Measurements from ENCODE around the gene CSRNP3. TPM values are rescaled to one million over a fixed set of nuclear protein-coding genes. Genes with fewer than 3 reads are reported as not detected.

The CSRNP3 gene
- total and polyA plus RNA-seq, 8 donors, result under 0.01 to 9.9 (median 0.58) TPM; not detected in 1

DNA sequence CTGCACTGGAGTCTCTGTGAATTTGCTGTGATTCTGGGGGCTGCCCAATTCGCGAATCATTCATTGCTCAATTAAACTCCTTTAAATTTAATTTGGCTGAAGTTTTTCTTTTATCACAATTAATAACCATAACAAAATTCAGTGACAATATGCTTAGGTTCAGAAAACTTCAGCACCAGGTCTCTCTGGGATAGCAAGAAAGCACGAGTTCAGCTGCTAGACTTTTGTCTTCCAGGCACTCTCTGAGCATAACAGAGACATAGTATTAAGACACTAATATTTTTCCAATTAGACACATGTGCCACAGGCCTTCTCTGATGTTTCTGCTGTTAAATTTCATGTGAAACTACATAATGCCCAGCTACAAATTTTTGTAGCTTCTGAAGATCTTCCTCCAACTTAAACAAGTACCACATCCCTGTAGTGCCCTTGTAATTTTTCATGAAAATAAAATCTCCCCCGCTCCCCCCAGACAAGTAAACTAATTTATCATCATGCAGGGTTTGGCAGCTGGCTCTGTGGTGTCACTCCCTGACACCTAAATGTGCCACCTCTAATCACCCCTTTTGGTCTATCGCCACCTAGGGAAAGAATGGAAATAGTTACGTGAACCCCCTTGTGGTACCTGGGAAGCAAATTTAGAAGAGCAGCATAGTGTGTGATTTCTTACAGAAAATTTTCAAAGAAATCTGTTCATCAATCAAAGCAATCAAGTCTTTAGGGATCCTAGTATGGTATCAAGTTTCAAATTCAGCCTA, 94.1 kb downstream of the CSRNP3 start:
- TF ChIP-seq EP300 (IDR thresholded peaks at IDR 0.05), result no peak
- TF ChIP-seq POLR2AphosphoS5 (IDR thresholded peaks at IDR 0.05), result no peak
- TF ChIP-seq, protein P1, sequence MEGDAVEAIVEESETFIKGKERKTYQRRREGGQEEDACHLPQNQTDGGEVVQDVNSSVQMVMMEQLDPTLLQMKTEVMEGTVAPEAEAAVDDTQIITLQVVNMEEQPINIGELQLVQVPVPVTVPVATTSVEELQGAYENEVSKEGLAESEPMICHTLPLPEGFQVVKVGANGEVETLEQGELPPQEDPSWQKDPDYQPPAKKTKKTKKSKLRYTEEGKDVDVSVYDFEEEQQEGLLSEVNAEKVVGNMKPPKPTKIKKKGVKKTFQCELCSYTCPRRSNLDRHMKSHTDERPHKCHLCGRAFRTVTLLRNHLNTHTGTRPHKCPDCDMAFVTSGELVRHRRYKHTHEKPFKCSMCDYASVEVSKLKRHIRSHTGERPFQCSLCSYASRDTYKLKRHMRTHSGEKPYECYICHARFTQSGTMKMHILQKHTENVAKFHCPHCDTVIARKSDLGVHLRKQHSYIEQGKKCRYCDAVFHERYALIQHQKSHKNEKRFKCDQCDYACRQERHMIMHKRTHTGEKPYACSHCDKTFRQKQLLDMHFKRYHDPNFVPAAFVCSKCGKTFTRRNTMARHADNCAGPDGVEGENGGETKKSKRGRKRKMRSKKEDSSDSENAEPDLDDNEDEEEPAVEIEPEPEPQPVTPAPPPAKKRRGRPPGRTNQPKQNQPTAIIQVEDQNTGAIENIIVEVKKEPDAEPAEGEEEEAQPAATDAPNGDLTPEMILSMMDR (IDR thresholded peaks at IDR 0.05), result peak in 1 of 7 experiments; percentile 17
- TF ChIP-seq POLR2A (IDR thresholded peaks at IDR 0.05), result no peak
- intact Hi-C loops (cut with DNase I; ENCODE audit: low total_unique reads), result no loop called here
- WGBS, 5 donors, result 84 to 89% (median 86%) methylated on average over 6 of the region's 6 CpGs
- H3K27me3 ChIP-seq, result no peaks in the 10 kb centered on the region
- no peak overlapping the region for H3K27ac ChIP-seq
- no peaks in the 10 kb centered on the region for H3K9me3 ChIP-seq
- H3K4me3 ChIP-seq, result no peak overlapping the region
- no peaks in the 10 kb centered on the region for H3K36me3 ChIP-seq
- no peaks in the 10 kb centered on the region for H3K4me1 ChIP-seq
- no peak for DNase-seq

DNA sequence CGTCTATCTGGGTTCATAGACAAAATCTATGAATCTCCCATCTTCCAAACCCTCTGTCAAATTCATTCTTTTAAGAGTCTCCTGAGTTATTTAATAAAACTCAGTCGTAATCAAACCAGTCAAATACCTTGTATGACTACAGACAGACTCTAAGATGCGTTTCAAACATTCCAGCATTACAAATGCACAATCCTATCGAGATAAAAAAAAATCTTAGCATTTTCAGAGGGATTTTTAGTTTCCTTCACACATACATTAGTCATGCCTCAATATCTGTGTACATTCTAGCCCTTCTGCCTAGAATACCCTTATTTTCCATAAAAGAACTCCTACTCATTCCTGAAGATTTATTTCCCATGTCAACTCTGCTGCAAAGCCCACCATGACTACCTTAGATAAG, 96.5 kb downstream of the CSRNP3 start:
- DNase-seq, result no peak
- TF ChIP-seq POLR2AphosphoS5 (IDR thresholded peaks at IDR 0.05), result no peak
- no peak for TF ChIP-seq EP300 (IDR thresholded peaks at IDR 0.05)
- TF ChIP-seq POLR2A (IDR thresholded peaks at IDR 0.05), result no peak
- TF ChIP-seq, protein P1 (IDR thresholded peaks at IDR 0.05), result no peak
- intact Hi-C loops (cut with DNase I; ENCODE audit: low total_unique reads), result no loop called here
- Histone ChIP-seq H3K27me3 (no peaks in the 10 kb centered on the region), H3K9me3 (no peaks in the 10 kb centered on the region), H3K4me3 (no peak overlapping the region), H3K36me3 (no peaks in the 10 kb centered on the region), H3K4me1 (no peaks in the 10 kb centered on the region), H3K27ac (no peak overlapping the region)
- WGBS, 5 donors, result 82 to 89% (median 87%) methylated on average over 4 of the region's 4 CpGs

DNA sequence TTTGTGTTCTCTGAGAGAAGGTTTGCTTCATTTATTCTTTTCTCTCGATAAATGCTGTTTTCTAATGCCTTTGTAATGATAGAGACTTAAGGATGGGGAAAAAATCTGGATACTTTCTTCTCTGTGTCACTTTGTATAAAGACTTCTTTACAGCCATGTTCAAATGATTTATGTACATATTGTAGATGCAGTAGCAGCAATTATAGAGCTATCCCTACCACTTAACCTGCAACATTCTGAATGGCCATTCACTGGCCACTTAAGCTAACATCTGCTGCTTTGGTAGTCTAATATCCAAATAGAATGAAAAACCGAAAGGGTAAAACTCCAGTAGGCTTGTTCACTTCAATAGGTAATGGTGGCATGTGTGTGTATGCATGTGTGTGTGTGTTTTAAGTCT, 97.8 kb downstream of the CSRNP3 start:
- Histone ChIP-seq H3K27me3 (no peaks in the 10 kb centered on the region), H3K27ac (no peak overlapping the region), H3K9me3 (no peaks in the 10 kb centered on the region), H3K4me3 (no peak overlapping the region), H3K36me3 (no peaks in the 10 kb centered on the region), H3K4me1 (no peaks in the 10 kb centered on the region)
- WGBS, 5 donors, result 62 to 94% (median 90%) methylated on average over 2 of the region's 2 CpGs
- intact Hi-C loops (cut with DNase I; ENCODE audit: low total_unique reads), result no loop called here
- TF ChIP-seq POLR2A (IDR thresholded peaks at IDR 0.05) (no peak), POLR2AphosphoS5 (IDR thresholded peaks at IDR 0.05) (no peak), EP300 (IDR thresholded peaks at IDR 0.05) (no peak)
- TF ChIP-seq, protein P1 (IDR thresholded peaks at IDR 0.05), result no peak
- no peak for DNase-seq

DNA sequence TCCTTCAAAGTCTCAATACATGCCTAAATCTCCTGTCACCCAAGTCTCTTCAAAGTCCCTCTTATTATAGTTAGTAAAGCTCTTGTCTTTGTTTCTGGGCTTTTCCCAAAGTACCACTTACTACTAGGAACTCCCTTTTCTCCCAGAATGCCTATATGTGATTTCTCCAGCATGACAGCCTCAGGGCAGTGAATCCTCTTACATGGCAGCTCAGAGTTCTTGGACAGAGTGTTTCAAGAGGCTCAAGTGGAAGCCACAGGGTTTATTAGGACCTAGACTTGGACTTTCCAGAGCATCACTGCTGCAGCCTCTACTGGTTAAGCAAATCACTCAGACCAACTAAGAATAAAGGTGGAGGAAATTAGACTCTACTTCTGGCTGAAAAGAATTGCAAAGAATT, 98.9 kb downstream of the CSRNP3 start:
- no peak for DNase-seq
- H3K9me3 ChIP-seq, result no peaks in the 10 kb centered on the region
- H3K27me3 ChIP-seq, result no peaks in the 10 kb centered on the region
- intact Hi-C loops (cut with DNase I; ENCODE audit: low total_unique reads), result no loop called here
- H3K27ac ChIP-seq, result no peak overlapping the region
- peaks cover 0 to 2% (median under 1%) of the 10 kb centered on the region in 4 donors for H3K4me1 ChIP-seq
- no peaks in the 10 kb centered on the region for H3K36me3 ChIP-seq
- no peak for TF ChIP-seq EP300 (IDR thresholded peaks at IDR 0.05)
- no peak for TF ChIP-seq POLR2A (IDR thresholded peaks at IDR 0.05)
- no peak for TF ChIP-seq POLR2AphosphoS5 (IDR thresholded peaks at IDR 0.05)
- no peak overlapping the region for H3K4me3 ChIP-seq

DNA sequence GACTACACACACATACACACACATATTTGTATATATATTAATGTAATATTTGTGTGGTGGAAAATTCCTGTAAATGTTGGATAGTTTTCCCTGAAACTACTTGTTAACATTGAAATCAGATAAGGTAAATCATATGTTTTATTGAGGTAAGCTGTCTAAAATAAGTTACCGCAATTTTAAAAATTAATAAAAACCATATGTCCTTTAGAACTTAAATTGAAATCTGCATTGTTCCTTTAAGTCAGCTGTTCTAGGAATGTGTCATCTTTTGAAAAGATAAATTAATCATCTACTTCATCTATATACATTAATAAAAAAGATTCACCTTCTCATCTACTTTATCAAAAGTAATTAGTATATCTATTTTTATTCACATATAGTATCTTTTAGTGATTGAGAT, 102.0 kb downstream of the CSRNP3 start:
- Histone ChIP-seq H3K4me3 (no peak overlapping the region), H3K27ac (no peak overlapping the region), H3K4me1 (peaks cover 0 to 13% (median 4%) of the 10 kb centered on the region in 4 donors), H3K36me3 (no peaks in the 10 kb centered on the region), H3K9me3 (no peaks in the 10 kb centered on the region), H3K27me3 (no peaks in the 10 kb centered on the region)
- no peak for DNase-seq
- intact Hi-C loops (cut with DNase I; ENCODE audit: low total_unique reads), result no loop called here
- WGBS, 5 donors, result 92 to 100% (median 99%) methylated on average over 1 of the region's 1 CpG
- no peak for TF ChIP-seq EP300 (IDR thresholded peaks at IDR 0.05)
- TF ChIP-seq, protein P1 (IDR thresholded peaks at IDR 0.05), result no peak

Measured in stomach (tissue), 9 donors.